ENCODE results near the gene KCNK1.

GRCh38 chr1:233661376-233662159, 47.7 kb downstream of the KCNK1 start:
- TF ChIP-seq CTCF (IDR thresholded peaks at IDR 0.05), result no peak
- TF ChIP-seq POLR2A (IDR thresholded peaks at IDR 0.05), result no peak
